ENCODE data around the gene SLC66A3. TPM values are rescaled to one million over a fixed set of nuclear protein-coding genes. Genes with fewer than 3 reads are reported as not detected.

SLC66A3 gene
- total RNA-seq, 1 donor, result 68.8 TPM

- H3K4me1 ChIP-seq (ENCODE audit: insufficient read depth, low read length), result peaks cover 6% of the 10 kb centered on the region
- no peaks in the 10 kb centered on the region for H3K27me3 ChIP-seq (ENCODE audit: insufficient read depth, low read length)
- TF ChIP-seq, protein P1, sequence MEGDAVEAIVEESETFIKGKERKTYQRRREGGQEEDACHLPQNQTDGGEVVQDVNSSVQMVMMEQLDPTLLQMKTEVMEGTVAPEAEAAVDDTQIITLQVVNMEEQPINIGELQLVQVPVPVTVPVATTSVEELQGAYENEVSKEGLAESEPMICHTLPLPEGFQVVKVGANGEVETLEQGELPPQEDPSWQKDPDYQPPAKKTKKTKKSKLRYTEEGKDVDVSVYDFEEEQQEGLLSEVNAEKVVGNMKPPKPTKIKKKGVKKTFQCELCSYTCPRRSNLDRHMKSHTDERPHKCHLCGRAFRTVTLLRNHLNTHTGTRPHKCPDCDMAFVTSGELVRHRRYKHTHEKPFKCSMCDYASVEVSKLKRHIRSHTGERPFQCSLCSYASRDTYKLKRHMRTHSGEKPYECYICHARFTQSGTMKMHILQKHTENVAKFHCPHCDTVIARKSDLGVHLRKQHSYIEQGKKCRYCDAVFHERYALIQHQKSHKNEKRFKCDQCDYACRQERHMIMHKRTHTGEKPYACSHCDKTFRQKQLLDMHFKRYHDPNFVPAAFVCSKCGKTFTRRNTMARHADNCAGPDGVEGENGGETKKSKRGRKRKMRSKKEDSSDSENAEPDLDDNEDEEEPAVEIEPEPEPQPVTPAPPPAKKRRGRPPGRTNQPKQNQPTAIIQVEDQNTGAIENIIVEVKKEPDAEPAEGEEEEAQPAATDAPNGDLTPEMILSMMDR (IDR thresholded peaks at IDR 0.05; ENCODE audit: extremely low read depth, low read depth, low read length), result no peak
- no peaks in the 10 kb centered on the region for H3K9me3 ChIP-seq (ENCODE audit: low read depth, low read length)
- H3K4me2 ChIP-seq (ENCODE audit: insufficient read depth, low read length), result no peak overlapping the region
- H3K27ac ChIP-seq (ENCODE audit: low read depth, low read length), result no peak overlapping the region
- no peaks in the 10 kb centered on the region for H4K20me1 ChIP-seq (ENCODE audit: insufficient read depth, low read length)
- no peaks in the 10 kb centered on the region for H3K79me2 ChIP-seq (ENCODE audit: insufficient read depth, low read length)
- no peak for DNase-seq (ENCODE audit: insufficient read length, low spot score, missing footprints)
- no peak overlapping the region for H2AFZ ChIP-seq (ENCODE audit: low read length)
- H3K4me3 ChIP-seq (ENCODE audit: insufficient read depth, low read length), result no peak overlapping the region
- peaks cover 35% of the 10 kb centered on the region for H3K36me3 ChIP-seq (ENCODE audit: insufficient read depth, low read length)
Measured at GRCh38 chr2:11187731-11188130, 32.5 kb downstream of the SLC66A3 start.

GRCh38 chr2:11196246-11196645 lies 41.0 kb downstream of the SLC66A3 start:
- no peaks in the 10 kb centered on the region for H3K27me3 ChIP-seq (ENCODE audit: insufficient read depth, low read length)
- no peaks in the 10 kb centered on the region for H4K20me1 ChIP-seq (ENCODE audit: insufficient read depth, low read length)
- H3K4me1 ChIP-seq (ENCODE audit: insufficient read depth, low read length), result no peaks in the 10 kb centered on the region
- H2AFZ ChIP-seq (ENCODE audit: low read length), result no peak overlapping the region
- no peak overlapping the region for H3K27ac ChIP-seq (ENCODE audit: low read depth, low read length)
- no peaks in the 10 kb centered on the region for H3K9me3 ChIP-seq (ENCODE audit: low read depth, low read length)
- TF ChIP-seq, protein P1 (IDR thresholded peaks at IDR 0.05; ENCODE audit: extremely low read depth, low read depth, low read length), result no peak
- no peak for DNase-seq (ENCODE audit: insufficient read length, low spot score, missing footprints)
- peaks cover 68% of the 10 kb centered on the region for H3K36me3 ChIP-seq (ENCODE audit: insufficient read depth, low read length)
- H3K4me2 ChIP-seq (ENCODE audit: insufficient read depth, low read length), result no peak overlapping the region
- no peak overlapping the region for H3K4me3 ChIP-seq (ENCODE audit: insufficient read depth, low read length)
- no peaks in the 10 kb centered on the region for H3K79me2 ChIP-seq (ENCODE audit: insufficient read depth, low read length)

GRCh38 chr2:11200651-11201050 lies 45.4 kb downstream of the SLC66A3 start:
- Histone ChIP-seq H3K27ac (ENCODE audit: low read depth, low read length) (no peak overlapping the region), H3K36me3 (ENCODE audit: insufficient read depth, low read length) (peaks cover 49% of the 10 kb centered on the region), H3K9me3 (ENCODE audit: low read depth, low read length) (no peaks in the 10 kb centered on the region), H3K4me3 (ENCODE audit: insufficient read depth, low read length) (no peak overlapping the region), H3K4me2 (ENCODE audit: insufficient read depth, low read length) (no peak overlapping the region), H3K27me3 (ENCODE audit: insufficient read depth, low read length) (no peaks in the 10 kb centered on the region), H3K79me2 (ENCODE audit: insufficient read depth, low read length) (peaks cover 2% of the 10 kb centered on the region), H3K4me1 (ENCODE audit: insufficient read depth, low read length) (peaks cover 15% of the 10 kb centered on the region), H4K20me1 (ENCODE audit: insufficient read depth, low read length) (no peaks in the 10 kb centered on the region), H2AFZ (ENCODE audit: low read length) (no peak overlapping the region)
- TF ChIP-seq, protein P1 (IDR thresholded peaks at IDR 0.05; ENCODE audit: extremely low read depth, low read depth, low read length), result no peak
- DNase-seq (ENCODE audit: insufficient read length, low spot score, missing footprints), result no peak

DNA sequence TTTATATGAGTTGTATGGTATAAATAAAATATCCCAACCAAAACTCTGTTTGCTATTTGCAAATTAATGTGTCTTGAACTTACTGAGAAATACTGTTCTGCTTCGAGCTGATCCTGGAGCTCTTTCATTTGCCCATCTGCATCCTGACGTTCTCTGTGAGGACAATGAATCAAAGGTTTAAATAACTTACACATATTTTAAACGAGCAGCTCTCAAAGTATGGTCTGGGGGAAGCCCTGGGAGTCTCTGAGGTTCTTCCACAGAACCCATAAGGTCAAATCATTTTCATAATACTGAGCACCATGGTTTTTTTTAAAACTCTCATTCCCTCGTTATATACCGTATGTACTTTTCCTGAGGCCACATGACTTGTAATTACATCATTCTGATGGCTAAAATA lies 46.7 kb downstream of the SLC66A3 start:
- no peak overlapping the region for H3K4me3 ChIP-seq (ENCODE audit: insufficient read depth, low read length)
- TF ChIP-seq, protein P1 (IDR thresholded peaks at IDR 0.05; ENCODE audit: extremely low read depth, low read depth, low read length), result no peak
- no peaks in the 10 kb centered on the region for H3K9me3 ChIP-seq (ENCODE audit: low read depth, low read length)
- no peak overlapping the region for H3K4me2 ChIP-seq (ENCODE audit: insufficient read depth, low read length)
- DNase-seq (ENCODE audit: insufficient read length, low spot score, missing footprints), result no peak
- H3K36me3 ChIP-seq (ENCODE audit: insufficient read depth, low read length), result peaks cover 39% of the 10 kb centered on the region
- H4K20me1 ChIP-seq (ENCODE audit: insufficient read depth, low read length), result no peaks in the 10 kb centered on the region
- H3K4me1 ChIP-seq (ENCODE audit: insufficient read depth, low read length), result peaks cover 15% of the 10 kb centered on the region
- H3K79me2 ChIP-seq (ENCODE audit: insufficient read depth, low read length), result peaks cover 2% of the 10 kb centered on the region
- no peaks in the 10 kb centered on the region for H3K27me3 ChIP-seq (ENCODE audit: insufficient read depth, low read length)
- H3K27ac ChIP-seq (ENCODE audit: low read depth, low read length), result no peak overlapping the region
- H2AFZ ChIP-seq (ENCODE audit: low read length), result no peak overlapping the region
